MM.1S (cell line): ENCODE results near the gene ATXN10.

ENCODE experiments used
- DNase-seq: peaks from one replicate; pipeline ENCODE4 v3.0.0-alpha.2; 2015
- H2AFZ ChIP-seq: fragments of 300-600 bp; sonication (generic); 2 replicates; pipeline ENCODE4 v1.6.0; 2016; ENCODE audit warnings: antibody characterized with exemption, low read length
- H3F3A ChIP-seq: fragments of 300-600 bp; sonication (generic); 2 replicates; pipeline ENCODE4 v1.6.1; 2016; ENCODE audit warnings: mild to moderate bottlenecking, antibody characterized with exemption, low read length, moderate library complexity, mixed read lengths; ENCODE audit not compliant: insufficient read depth
- H3K27ac ChIP-seq: fragments of 300-600 bp; sonication (generic); 2 replicates; pipeline ENCODE4 v1.5.1; 2016; ENCODE audit warnings: mild to moderate bottlenecking, low read length
- H3K27me3 ChIP-seq: fragments of 300-600 bp; sonication (generic); replicated peaks from 2 replicates; pipeline ENCODE4 v1.6.0; 2016; ENCODE audit warnings: low read length; ENCODE audit not compliant: insufficient read depth
- H3K36me3 ChIP-seq: fragments of 300-600 bp; sonication (generic); replicated peaks from 2 replicates; pipeline ENCODE4 v1.6.1; 2016; ENCODE audit warnings: mild to moderate bottlenecking, low read length, mixed read lengths; ENCODE audit not compliant: insufficient read depth
- H3K4me1 ChIP-seq: fragments of 300-600 bp; sonication (generic); 2 replicates; pipeline ENCODE4 v1.6.1; 2016; ENCODE audit warnings: low read length, mixed read lengths
- H3K4me2 ChIP-seq: fragments of 300-600 bp; sonication (generic); 2 replicates; pipeline ENCODE4 v1.6.0; 2016; ENCODE audit warnings: low read depth, low read length
- H3K4me3 ChIP-seq: fragments of 300-600 bp; sonication (generic); 2 replicates; pipeline ENCODE4 v1.5.1; 2016; ENCODE audit warnings: low read length, mixed read lengths
- H3K79me2 ChIP-seq: fragments of 300-600 bp; sonication (generic); 2 replicates; pipeline ENCODE4 v1.6.1; 2016; ENCODE audit warnings: mixed run types, low read length, mixed read lengths
- H3K9ac ChIP-seq: fragments of 300-600 bp; sonication (generic); 2 replicates; pipeline ENCODE4 v1.6.1; 2016; ENCODE audit warnings: low read length, mixed read lengths
- H3K9me2 ChIP-seq: fragments of 300-600 bp; sonication (generic); replicated peaks from 2 replicates; pipeline ENCODE4 v1.6.1; 2016; ENCODE audit warnings: mild to moderate bottlenecking, low read length, mixed read lengths; ENCODE audit not compliant: insufficient read depth
- H3K9me3 ChIP-seq: fragments of 300-600 bp; sonication (generic); replicated peaks from 2 replicates; pipeline ENCODE4 v1.6.1; 2016; ENCODE audit warnings: mild to moderate bottlenecking, low read length, mixed read lengths; ENCODE audit not compliant: insufficient read depth
- H4K20me1 ChIP-seq: fragments of 300-600 bp; sonication (generic); 2 replicates; pipeline ENCODE4 v1.6.1; 2016; ENCODE audit warnings: mild to moderate bottlenecking, low read length, moderate library complexity, mixed read lengths; ENCODE audit not compliant: insufficient read depth
- CTCF ChIP-seq: fragments of 300-600 bp; sonication (generic); IDR thresholded peaks from 2 replicates; pipeline ENCODE4 v1.5.1; 2016; ENCODE audit warnings: antibody characterized with exemption, low read length, mixed read lengths
- EZH2 ChIP-seq: fragments of 300-600 bp; sonication (generic); optimal IDR thresholded peaks from 2 replicates; pipeline ENCODE3; 2017; ENCODE audit warnings: low read depth, mild to moderate bottlenecking, antibody characterized with exemption, low read length, mixed read lengths
- EZH2phosphoT487 ChIP-seq: fragments of 300-600 bp; sonication (generic); IDR thresholded peaks from 2 replicates; pipeline ENCODE4 v1.6.1; 2018; ENCODE audit warnings: antibody characterized with exemption, low read length

ATXN10 gene

GRCh38 chr22:45881524-45881875, 209.9 kb downstream of the ATXN10 start:
- Histone ChIP-seq H3K9ac (no peak overlapping the region), H3K27me3 (peaks cover 90% of the 10 kb centered on the region), H3K9me2 (no peaks in the 10 kb centered on the region), H3K79me2 (no peaks in the 10 kb centered on the region), H3K27ac (no peak overlapping the region), H3K4me1 (no peaks in the 10 kb centered on the region), H3F3A (no peaks in the 10 kb centered on the region), H3K9me3 (no peaks in the 10 kb centered on the region), H3K36me3 (no peaks in the 10 kb centered on the region), H4K20me1 (no peaks in the 10 kb centered on the region), H2AFZ (no peak overlapping the region), H3K4me3 (no peak overlapping the region), H3K4me2 (no peak overlapping the region)
- no peak for DNase-seq
- no peak for TF ChIP-seq CTCF
- no peak for TF ChIP-seq EZH2phosphoT487
- TF ChIP-seq EZH2 = no peak

- Histone ChIP-seq H3F3A (no peaks in the 10 kb centered on the region), H3K27me3 (peaks cover 90% of the 10 kb centered on the region), H3K9me3 (no peaks in the 10 kb centered on the region), H3K9me2 (no peaks in the 10 kb centered on the region), H3K27ac (no peak overlapping the region), H3K36me3 (no peaks in the 10 kb centered on the region), H3K79me2 (no peaks in the 10 kb centered on the region), H3K4me1 (no peaks in the 10 kb centered on the region), H3K9ac (no peak overlapping the region), H3K4me3 (no peak overlapping the region), H3K4me2 (no peak overlapping the region), H4K20me1 (no peaks in the 10 kb centered on the region), H2AFZ (no peak overlapping the region)
- no peak for DNase-seq
- TF ChIP-seq EZH2phosphoT487 (no peak), EZH2 (no peak), CTCF (no peak)
These were observed 211.5 kb downstream of the ATXN10 start for GRCh38 chr22:45882881-45883810.

- no peak overlapping the region for H2AFZ ChIP-seq
- no peak for TF ChIP-seq CTCF
- TF ChIP-seq EZH2phosphoT487 = no peak
- no peak for TF ChIP-seq EZH2
- no peaks in the 10 kb centered on the region for H4K20me1 ChIP-seq
- H3K9ac ChIP-seq = no peak overlapping the region
- H3K9me2 ChIP-seq = no peaks in the 10 kb centered on the region
- H3K9me3 ChIP-seq = no peaks in the 10 kb centered on the region
- H3K27ac ChIP-seq = no peak overlapping the region
- DNase-seq = no peak
- H3F3A ChIP-seq = no peaks in the 10 kb centered on the region
- no peaks in the 10 kb centered on the region for H3K36me3 ChIP-seq
- H3K79me2 ChIP-seq = no peaks in the 10 kb centered on the region
- no peak overlapping the region for H3K4me2 ChIP-seq
- peaks cover 90% of the 10 kb centered on the region for H3K27me3 ChIP-seq
- H3K4me1 ChIP-seq = no peaks in the 10 kb centered on the region
- no peak overlapping the region for H3K4me3 ChIP-seq
These were observed 212.2 kb downstream of the ATXN10 start for GRCh38 chr22:45883811-45884170.
